HepG2 (cell line): ENCODE results near the gene SIMC1. TPM values are rescaled to one million over a fixed set of nuclear protein-coding genes. Genes with fewer than 3 reads are reported as not detected.

Experiments
- AKNA ChIP-seq: sonication (generic); formaldehyde crosslinking; IDR thresholded peaks from 2 replicates; pipeline ENCODE4 v1.4.0; 2020; ENCODE audit warnings: missing genetic modification reagents, borderline replicate concordance
- ASH2L ChIP-seq: fragments of 300-600, 200-600 bp; sonication (generic); IDR thresholded peaks from 2 replicates; pipeline ENCODE4 v1.7.0; 2017; ENCODE audit warnings: low read depth, mild to moderate bottlenecking, moderate library complexity, mixed read lengths, low read length; ENCODE audit not compliant: insufficient read length
- ATF1 ChIP-seq: IDR thresholded peaks from 2 replicates; pipeline ENCODE4 v1.6.1; 2016; ENCODE audit warnings: mild to moderate bottlenecking, control low read depth
- ELK4 ChIP-seq: sonication (generic); formaldehyde crosslinking; IDR thresholded peaks from 2 replicates; pipeline ENCODE4 v1.9.0; 2021; ENCODE audit warnings: missing genetic modification reagents, borderline replicate concordance
- GATA4 ChIP-seq: sonication (generic); IDR thresholded peaks from 2 replicates; pipeline ENCODE4 v1.6.1; 2016; ENCODE audit warnings: antibody characterized with exemption, low read depth, borderline replicate concordance
- HNRNPUL1 ChIP-seq: fragments of 200-400 bp; formaldehyde crosslinking; IDR thresholded peaks from 2 replicates; pipeline ENCODE4 v1.6.1; 2017; ENCODE audit warnings: low read depth, mild to moderate bottlenecking, low read length, moderate library complexity
- HOXA7 ChIP-seq: sonication (generic); formaldehyde crosslinking; IDR thresholded peaks from 2 replicates; pipeline ENCODE4 v1.8.1; 2022; ENCODE audit warnings: mild to moderate bottlenecking, missing genetic modification reagents, moderate library complexity
- JARID2 ChIP-seq: sonication (generic); formaldehyde crosslinking; IDR thresholded peaks from 2 replicates; pipeline ENCODE4 v1.8.1; 2023; ENCODE audit warnings: missing genetic modification reagents, inconsistent platforms; ENCODE audit not compliant: insufficient replicate concordance
- NPAS2 ChIP-seq: sonication (generic); formaldehyde crosslinking; IDR thresholded peaks from 2 replicates; pipeline ENCODE4 v1.8.0; 2022; ENCODE audit warnings: mild to moderate bottlenecking, missing genetic modification reagents, borderline replicate concordance
- NR2C2 ChIP-seq: sonication (generic); formaldehyde crosslinking; IDR thresholded peaks from 2 replicates; pipeline ENCODE4 v1.4.0; 2020; ENCODE audit warnings: missing genetic modification reagents, mild to moderate bottlenecking, moderate library complexity, borderline replicate concordance
- PCBP1 ChIP-seq: fragments of 200-400 bp; formaldehyde crosslinking; IDR thresholded peaks from 2 replicates; pipeline ENCODE4 v1.6.1; 2017; ENCODE audit warnings: mild to moderate bottlenecking, low read depth, low read length, borderline replicate concordance
- PPARG ChIP-seq: conservative IDR thresholded peaks from 2 replicates; pipeline ENCODE4 v1.6.1; 2016; ENCODE audit warnings: missing biosample characterization, missing genetic modification reagents
- TARDBP ChIP-seq: sonication (generic); formaldehyde crosslinking; IDR thresholded peaks from 2 replicates; pipeline ENCODE4 v1.8.0; 2022; ENCODE audit warnings: mild to moderate bottlenecking, missing genetic modification reagents
- TRIM24 ChIP-seq: sonication (generic); formaldehyde crosslinking; IDR thresholded peaks from 2 replicates; pipeline ENCODE4 v1.8.0; 2022; ENCODE audit warnings: mild to moderate bottlenecking, missing genetic modification reagents
- YEATS4 ChIP-seq: sonication (generic); formaldehyde crosslinking; IDR thresholded peaks from 2 replicates; pipeline ENCODE4 v1.4.0; 2020; ENCODE audit warnings: missing genetic modification reagents, borderline replicate concordance
- ZFP62 ChIP-seq: sonication (generic); formaldehyde crosslinking; IDR thresholded peaks from 2 replicates; pipeline ENCODE4 v1.4.0; 2020; ENCODE audit warnings: missing genetic modification reagents
- ZNF232 ChIP-seq: sonication (generic); formaldehyde crosslinking; IDR thresholded peaks from 2 replicates; pipeline ENCODE4 v1.4.0; 2020; ENCODE audit warnings: missing genetic modification reagents, borderline replicate concordance
- ZNF282 ChIP-seq: fragments of 450-650 bp; IDR thresholded peaks from 2 replicates; pipeline ENCODE4 v1.6.1; 2018; ENCODE audit not compliant: partially characterized antibody
- ZNF564 ChIP-seq: sonication (generic); formaldehyde crosslinking; IDR thresholded peaks from 2 replicates; pipeline ENCODE4 v1.8.1; 2023; ENCODE audit warnings: mild to moderate bottlenecking, missing genetic modification reagents
- ZNF570 ChIP-seq: sonication (generic); formaldehyde crosslinking; IDR thresholded peaks from 2 replicates; pipeline ENCODE4 v1.4.0; 2020; ENCODE audit warnings: mild to moderate bottlenecking, missing genetic modification reagents, borderline replicate concordance
- ZNF589 ChIP-seq: sonication (generic); formaldehyde crosslinking; conservative IDR thresholded peaks from 2 replicates; pipeline ENCODE4 v1.8.0; 2022; ENCODE audit warnings: mild to moderate bottlenecking, moderate library complexity, missing genetic modification reagents
- ZNF7 ChIP-seq: IDR thresholded peaks from 2 replicates; pipeline ENCODE4 v1.6.1; 2016; ENCODE audit warnings: missing biosample characterization, missing genetic modification reagents
- ZNF720 ChIP-seq: sonication (generic); formaldehyde crosslinking; IDR thresholded peaks from 2 replicates; pipeline ENCODE4 v1.4.0; 2020; ENCODE audit warnings: missing genetic modification reagents
- polyA plus RNA-seq, 8 experiments: library from polyadenylated mRNA; depleted of rRNA in 3 of 8; stranded (reverse) in 7 of 8; unstranded in 1 of 8; fragments of >200 nt; fragmentation: Illumina TruSeq in 4 of 8; extraction: Trizol in 4 of 8; gene quantifications; 2 replicates each; pipeline versions ENCODE4 v1.2.1 to v1.2.3, GENCODE V29; 2011 to 2016; ENCODE audit warnings: low read depth in 4 of 8, missing spikeins in 1 of 8, mixed read lengths in 1 of 8; ENCODE audit not compliant: insufficient read depth in 1 of 8
- total RNA-seq, 5 experiments: library from RNA; depleted of rRNA; stranded (reverse); fragments of >200 nt; fragmentation: Illumina TruSeq; extraction: Trizol; gene quantifications; 2 replicates each; pipeline ENCODE4 v1.2.3, GENCODE V29; 2016; ENCODE audit warnings: low read depth in 1 of 5
- TF ChIP-seq, protein P1 (sequence below): sonication (generic); formaldehyde crosslinking; IDR thresholded peaks from 2 replicates; pipeline ENCODE4 v1.8.1; 2023; ENCODE audit warnings: missing genetic modification reagents, mild to moderate bottlenecking, borderline replicate concordance

The SIMC1 gene
- total and polyA plus RNA-seq, 2 of the 13 experiments (the other 11 are each of a cell fraction or from before 2014, with no cell fraction given): 5.4 to 6.8 TPM

DNA sequence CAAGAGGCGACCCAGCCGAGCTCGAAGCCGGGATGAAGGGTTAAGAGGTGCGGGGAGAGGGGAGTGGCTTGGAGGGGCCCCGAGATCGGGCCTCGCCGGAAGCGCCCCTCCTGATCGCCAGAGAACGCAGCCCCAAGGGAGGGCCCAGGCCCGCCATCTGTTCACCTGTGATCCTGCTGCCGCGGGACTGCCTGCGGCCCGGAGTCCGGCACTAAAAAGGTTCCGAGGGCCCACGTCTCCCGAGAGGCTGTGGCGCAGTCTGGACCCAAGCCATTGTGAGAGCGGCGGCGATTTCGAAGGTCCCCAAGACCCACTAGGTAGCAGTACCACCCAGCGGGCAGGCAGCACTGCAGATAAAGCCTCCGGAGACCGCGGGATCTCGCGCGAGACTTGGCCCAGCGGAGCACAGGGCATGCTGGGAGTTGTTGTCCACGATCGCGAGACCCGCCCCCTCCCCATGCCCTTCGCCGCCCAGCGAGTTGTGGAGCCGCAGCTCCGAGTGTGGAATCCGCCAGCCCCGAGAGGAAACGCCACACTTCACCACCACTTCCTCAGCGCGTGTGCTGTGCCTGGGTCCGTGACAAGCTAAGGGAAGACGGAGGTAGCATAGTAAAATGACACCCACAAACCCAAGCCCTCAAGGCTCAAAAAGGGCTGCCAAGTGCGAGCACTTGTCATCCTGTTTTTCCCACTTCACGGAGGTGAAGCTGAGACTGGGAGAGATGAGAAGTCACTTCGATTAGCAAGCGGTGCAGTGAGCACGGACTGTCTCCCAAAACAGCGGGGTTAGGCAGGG, 123.4 kb downstream of the SIMC1 start, which contains the start of gene KIAA1191 (continued):
- TF ChIP-seq AKNA (CRISPR knock-in tag) (no peak), PPARG (CRISPR knock-in tag) (0 out of 2 replicates have a peak, but pooled peaks have one; percentile 24), ZNF720 (CRISPR knock-in tag) (no peak), ZNF589 (CRISPR knock-in tag) (no peak), JARID2 (CRISPR knock-in tag) (peak; percentile 29), PCBP1 (peak; percentile 69; the same call in 1 of the 2 replicates), NR2C2 (CRISPR knock-in tag) (peak; percentile 67; the same call in 1 of the 2 replicates), ZNF7 (0 out of 2 replicates have a peak, but pooled peaks have one; percentile 30), ZNF570 (CRISPR knock-in tag) (no peak), YEATS4 (peak; percentile 77), ZNF564 (CRISPR knock-in tag) (no peak; the same call in 1 of the 2 replicates), ZFP62 (CRISPR knock-in tag) (no peak), GATA4 (peak; percentile 76; the same call in 1 of the 2 replicates), ZNF232 (CRISPR knock-in tag) (no peak; the same call in 1 of the 2 replicates), HOXA7 (CRISPR knock-in tag) (no peak), ATF1 (CRISPR knock-in tag) (no peak), NPAS2 (CRISPR knock-in tag) (no peak), ASH2L (peak; percentile 81), HNRNPUL1 (no peak), ZNF282 (no peak), ELK4 (peak; percentile 45; the same call in 1 of the 2 replicates), TARDBP (CRISPR knock-in tag) (peak; percentile 61; the same call in 1 of the 2 replicates), TRIM24 (CRISPR knock-in tag) (no peak)
- TF ChIP-seq, protein P1, sequence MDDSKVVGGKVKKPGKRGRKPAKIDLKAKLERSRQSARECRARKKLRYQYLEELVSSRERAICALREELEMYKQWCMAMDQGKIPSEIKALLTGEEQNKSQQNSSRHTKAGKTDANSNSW (CRISPR knock-in tag): no peak
